ENCODE results near the gene CIBAR2.

CIBAR2 gene

DNA sequence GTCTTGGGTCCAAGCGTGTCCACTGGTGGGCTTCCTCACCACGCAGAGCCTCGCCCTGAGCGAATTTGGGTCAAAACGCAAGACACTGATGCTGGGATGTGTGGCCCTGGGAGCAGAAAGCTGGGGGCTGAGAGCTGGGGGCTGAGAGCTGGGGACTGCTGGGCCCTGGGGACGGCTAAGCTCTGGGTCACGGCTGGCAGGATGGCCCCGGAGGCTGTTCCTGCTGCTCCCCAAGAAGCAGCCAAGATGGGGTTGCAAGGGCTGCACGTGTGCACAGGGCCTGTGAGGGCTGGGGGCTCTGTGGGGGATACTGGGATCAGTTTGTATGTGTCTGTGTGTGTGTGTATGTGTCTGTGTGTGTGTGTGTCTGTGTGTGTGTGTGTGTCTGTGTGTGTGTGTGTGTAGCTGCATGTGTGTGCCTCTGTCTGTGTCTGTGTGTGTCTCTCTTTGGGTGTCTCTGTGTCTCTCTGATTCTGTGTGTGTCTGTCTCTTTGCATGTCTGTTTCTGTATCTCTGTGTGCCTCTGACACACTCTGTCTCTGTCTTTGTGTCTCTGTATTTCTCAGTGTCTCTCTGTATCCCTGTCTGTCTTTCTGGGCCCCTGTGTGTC lies 38.2 kb upstream of the CIBAR2 start:
- no peak for DNase-seq
- TF ChIP-seq GATA1 (IDR thresholded peaks at IDR 0.05; ENCODE audit: low read depth, low read length) (no peak), POLR2A (IDR thresholded peaks at IDR 0.05; ENCODE audit: low read length) (no peak)

GRCh38 chr16:85149776-85150175 lies 37.5 kb upstream of the CIBAR2 start:
- no peak for DNase-seq
- no peak for TF ChIP-seq POLR2A (IDR thresholded peaks at IDR 0.05; ENCODE audit: low read length)
- no peak for TF ChIP-seq GATA1 (IDR thresholded peaks at IDR 0.05; ENCODE audit: low read depth, low read length)

DNA sequence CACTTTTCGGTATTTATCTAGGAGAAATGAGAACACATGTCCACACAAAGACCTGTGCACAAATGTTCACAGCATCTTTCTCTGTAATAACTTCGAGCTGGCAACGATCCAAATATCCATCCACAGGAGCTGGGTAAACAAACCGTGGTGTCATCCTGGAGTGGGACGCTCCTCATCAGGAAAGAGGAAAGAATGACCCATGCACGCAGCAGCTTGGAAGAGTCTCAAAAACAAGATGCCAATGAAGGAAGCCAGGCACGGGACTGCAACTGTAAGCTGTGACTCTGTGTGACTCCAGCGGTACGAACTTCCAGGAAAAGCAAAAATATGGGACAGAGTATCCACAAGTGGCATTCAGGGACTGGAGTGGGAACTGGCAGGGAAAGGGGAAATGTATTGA lies 36.7 kb upstream of the CIBAR2 start:
- TF ChIP-seq POLR2A (IDR thresholded peaks at IDR 0.05; ENCODE audit: low read length) (no peak), GATA1 (IDR thresholded peaks at IDR 0.05; ENCODE audit: low read depth, low read length) (no peak)
- no peak for DNase-seq

DNA sequence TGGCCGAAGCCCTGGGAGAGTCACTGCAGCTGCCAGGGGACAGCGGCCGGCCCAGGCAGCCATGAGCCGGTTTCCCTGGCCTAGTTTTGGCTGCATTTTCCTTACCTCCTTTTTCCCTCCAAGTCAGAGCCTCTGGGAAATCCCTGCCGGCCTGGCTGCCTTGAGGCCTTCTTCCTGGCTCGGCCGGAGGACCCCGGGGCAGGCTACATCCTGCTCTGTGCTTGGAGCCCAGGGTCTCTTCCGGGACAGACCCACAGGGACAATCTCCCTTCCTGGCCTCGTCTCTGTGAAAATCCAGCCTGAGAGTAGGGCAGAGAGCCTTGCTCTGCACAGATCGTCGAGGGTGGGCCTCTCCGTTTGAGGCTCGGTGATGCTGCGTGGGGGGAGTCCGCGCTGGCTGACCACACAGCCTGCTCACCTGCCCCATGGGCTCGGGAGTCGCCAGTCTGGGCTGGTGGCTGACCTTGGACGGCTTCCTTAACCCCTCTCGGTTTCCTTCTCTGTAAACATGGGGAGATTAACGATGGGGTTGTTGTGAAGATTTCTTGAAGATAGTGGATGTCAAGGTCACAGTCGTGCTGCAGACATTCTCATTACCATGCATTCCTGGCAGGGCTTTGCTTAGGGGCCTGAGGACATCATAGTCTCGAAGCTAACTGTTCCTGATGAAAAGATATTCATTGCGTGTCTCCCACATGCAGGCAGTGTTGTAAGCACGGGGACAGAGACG lies 34.8 kb upstream of the CIBAR2 start:
- no peak for TF ChIP-seq GATA1 (IDR thresholded peaks at IDR 0.05; ENCODE audit: low read depth, low read length)
- no peak for TF ChIP-seq POLR2A (IDR thresholded peaks at IDR 0.05; ENCODE audit: low read length)
- DNase-seq, result no peak

DNA sequence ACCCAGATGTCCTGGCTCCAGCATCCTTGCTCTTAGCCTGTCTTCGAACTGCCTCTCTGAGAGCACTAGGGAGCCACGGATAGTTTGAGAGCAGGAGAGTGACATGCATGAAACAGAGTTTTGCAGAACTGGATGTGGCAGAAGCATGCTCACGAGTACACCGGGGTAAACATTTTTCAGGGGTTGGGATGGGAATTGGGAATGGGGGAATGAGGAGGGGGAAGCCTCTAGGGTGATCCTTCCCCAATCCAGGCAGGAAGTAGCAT lies 34.2 kb upstream of the CIBAR2 start:
- DNase-seq, result no peak
- TF ChIP-seq POLR2A (IDR thresholded peaks at IDR 0.05; ENCODE audit: low read length), result no peak
- no peak for TF ChIP-seq GATA1 (IDR thresholded peaks at IDR 0.05; ENCODE audit: low read depth, low read length)

DNA sequence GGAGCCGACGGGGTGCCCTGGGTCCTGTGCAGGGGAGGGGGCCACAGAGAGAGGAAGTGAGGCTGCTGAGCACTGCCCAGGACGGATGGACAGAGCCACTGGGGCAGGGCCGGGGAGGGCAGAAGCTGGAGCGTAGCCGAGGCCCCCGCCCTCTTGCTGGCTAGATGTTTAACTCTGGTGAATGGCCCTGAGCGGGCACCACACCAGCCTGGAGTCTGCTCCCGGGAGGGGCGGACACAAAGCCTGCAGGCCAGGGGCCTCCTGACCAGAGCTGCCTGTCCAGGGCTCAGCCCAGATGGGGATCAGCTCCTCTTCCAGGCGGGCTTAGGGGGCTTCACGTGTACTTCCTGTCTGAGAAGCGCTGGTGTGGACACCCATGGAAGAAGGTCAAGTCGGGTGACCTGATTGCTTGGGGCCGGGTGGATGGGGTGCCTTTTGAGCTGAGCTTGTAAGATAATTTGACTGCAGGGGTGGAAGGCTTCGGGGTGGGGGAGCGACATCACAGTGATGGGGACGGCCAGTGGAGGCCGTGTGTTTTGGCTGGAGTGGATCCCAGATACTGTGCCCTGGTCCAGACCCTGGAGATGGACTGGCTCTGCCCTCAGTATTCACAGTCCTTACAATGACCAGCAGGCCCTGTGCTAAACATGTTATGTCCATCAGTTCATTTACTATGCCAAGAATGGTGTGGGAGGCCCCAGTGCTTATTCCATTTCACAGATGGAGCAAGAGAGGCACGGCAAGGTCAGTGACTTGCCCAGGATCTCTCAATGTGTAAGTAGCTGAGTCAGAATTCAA lies 33.7 kb upstream of the CIBAR2 start:
- TF ChIP-seq POLR2A (IDR thresholded peaks at IDR 0.05; ENCODE audit: low read length) (no peak), GATA1 (IDR thresholded peaks at IDR 0.05; ENCODE audit: low read depth, low read length) (no peak)
- DNase-seq, result no peak

GRCh38 chr16:85145188-85145587 lies 32.9 kb upstream of the CIBAR2 start:
- TF ChIP-seq GATA1 (IDR thresholded peaks at IDR 0.05; ENCODE audit: low read depth, low read length) (no peak), POLR2A (IDR thresholded peaks at IDR 0.05; ENCODE audit: low read length) (no peak)
- DNase-seq, result no peak

DNA sequence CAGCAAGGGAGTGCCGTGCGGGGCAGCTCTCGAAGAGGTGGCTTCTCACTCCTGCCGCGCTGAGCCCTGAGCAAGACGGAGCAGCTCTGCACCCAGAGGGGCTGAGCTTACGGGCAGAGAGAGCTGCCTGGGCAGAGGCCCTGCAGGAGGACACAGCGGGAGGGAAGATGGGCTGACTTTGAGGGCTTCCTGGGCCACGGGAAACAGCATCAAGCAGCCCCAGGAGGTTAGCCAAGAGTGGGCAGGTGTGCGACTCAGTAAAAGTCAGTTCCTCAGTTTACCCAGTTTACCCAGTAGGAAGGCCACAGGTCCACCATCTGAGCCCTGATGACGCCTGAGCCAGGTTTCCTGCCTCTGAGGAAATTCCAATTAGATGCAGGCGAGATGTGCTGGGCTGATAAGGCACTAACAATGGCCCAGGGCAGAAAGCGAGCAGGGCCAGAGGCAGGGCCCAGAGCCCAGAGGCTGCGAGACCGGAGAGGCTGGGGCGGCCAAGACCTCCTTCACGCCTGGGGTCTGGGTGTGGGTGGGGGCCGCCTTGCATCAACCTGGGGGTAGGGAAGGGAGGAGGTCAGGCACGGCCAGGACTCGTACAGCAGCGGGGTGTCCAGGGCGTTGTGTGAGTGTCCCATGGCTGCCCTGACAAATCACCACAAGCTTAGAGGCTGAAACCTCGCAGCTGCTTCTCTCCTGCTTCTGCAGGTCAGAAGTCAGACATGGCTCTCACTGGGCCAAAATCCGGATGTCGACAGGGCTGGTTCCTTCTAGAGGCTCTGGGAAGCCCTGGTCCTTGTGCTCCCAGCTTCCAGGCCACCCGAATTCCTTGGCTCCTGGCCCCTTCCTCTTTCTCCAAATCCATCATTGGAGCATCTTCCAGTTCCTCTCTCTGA lies 32.0 kb upstream of the CIBAR2 start:
- no peak for DNase-seq
- TF ChIP-seq GATA1 (IDR thresholded peaks at IDR 0.05; ENCODE audit: low read depth, low read length) (no peak), POLR2A (IDR thresholded peaks at IDR 0.05; ENCODE audit: low read length) (no peak)

DNA sequence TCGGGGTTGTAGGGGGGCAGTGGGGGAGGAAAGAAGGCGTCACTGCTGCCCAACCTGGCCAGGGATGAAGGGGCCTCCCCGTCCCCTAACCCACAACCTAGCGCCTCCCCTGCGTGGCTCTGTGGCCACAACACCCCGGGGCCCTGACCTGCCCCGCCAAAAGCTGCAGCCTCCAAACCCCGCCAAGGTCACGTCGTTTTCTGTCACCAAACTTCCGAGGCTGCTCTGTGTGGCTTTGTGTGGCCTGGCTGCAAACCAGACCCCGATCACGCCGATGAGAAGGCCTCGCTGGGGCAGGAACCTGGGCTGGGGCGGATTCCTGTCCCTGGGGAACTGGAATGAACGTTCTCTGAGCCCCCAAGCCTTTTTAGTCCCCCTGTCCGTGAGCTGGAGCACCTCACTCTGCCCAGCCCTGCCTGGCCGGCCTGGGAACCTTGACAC lies 30.5 kb upstream of the CIBAR2 start:
- TF ChIP-seq GATA1 (IDR thresholded peaks at IDR 0.05; ENCODE audit: low read depth, low read length) (no peak), POLR2A (IDR thresholded peaks at IDR 0.05; ENCODE audit: low read length) (no peak)

DNA sequence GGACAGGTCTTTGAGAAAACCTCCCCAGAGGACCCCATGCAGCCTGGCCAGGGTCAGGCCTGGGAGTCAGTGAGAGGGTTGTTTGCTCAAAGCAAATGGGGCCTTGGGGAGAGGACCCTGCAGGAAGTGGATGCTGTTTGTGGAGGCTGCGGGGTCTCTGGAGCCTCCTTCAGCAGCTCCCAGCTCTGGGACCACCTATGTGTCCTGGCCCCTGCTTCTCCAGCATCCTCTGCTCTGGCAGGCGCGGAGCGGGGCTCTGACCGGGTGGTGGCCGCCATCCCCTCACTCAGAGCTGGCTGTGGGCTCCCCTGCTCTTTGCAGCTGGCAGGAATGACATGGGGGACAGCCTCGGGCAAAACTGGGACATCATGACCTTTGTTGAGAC lies 29.8 kb upstream of the CIBAR2 start:
- DNase-seq, result no peak
- TF ChIP-seq POLR2A (IDR thresholded peaks at IDR 0.05; ENCODE audit: low read length) (no peak), GATA1 (IDR thresholded peaks at IDR 0.05; ENCODE audit: low read depth, low read length) (no peak)

More for the DNA sequence above, 30.5 kb upstream of the CIBAR2 start:
- no peak for DNase-seq

DNA sequence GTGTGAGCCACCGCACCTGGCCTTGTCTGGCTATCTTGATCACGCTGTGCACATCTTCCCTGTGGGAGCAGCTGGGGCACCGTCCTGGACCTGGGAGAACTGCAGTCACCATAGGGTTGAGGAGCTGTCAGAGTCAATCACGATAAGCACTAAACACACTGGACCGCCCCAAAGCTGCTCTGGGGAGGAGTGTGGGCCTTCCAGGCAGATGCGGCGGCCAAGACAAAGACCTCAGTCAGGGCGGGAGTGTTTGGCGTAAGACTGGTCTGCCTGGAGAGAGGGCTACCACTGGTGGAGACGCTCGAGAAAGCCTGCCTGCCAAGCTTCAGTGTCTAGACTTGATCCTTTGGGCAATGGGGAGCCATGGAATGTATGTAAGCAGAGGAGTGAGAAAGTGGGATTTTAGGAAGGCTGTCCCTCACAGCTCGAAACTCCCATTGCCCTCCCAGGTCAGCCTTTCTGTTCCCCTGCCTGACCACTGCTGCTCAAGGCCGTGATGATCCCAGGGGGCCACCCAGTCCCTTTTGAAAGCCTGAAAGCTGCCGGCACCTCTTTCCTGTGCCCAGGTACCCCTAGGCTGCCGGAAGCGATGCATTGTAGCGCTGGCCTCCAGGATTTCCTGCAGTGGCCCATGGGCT lies 29.3 kb upstream of the CIBAR2 start:
- TF ChIP-seq GATA1 (IDR thresholded peaks at IDR 0.05; ENCODE audit: low read depth, low read length), result no peak
- no peak for TF ChIP-seq POLR2A (IDR thresholded peaks at IDR 0.05; ENCODE audit: low read length)
- no peak for DNase-seq

DNA sequence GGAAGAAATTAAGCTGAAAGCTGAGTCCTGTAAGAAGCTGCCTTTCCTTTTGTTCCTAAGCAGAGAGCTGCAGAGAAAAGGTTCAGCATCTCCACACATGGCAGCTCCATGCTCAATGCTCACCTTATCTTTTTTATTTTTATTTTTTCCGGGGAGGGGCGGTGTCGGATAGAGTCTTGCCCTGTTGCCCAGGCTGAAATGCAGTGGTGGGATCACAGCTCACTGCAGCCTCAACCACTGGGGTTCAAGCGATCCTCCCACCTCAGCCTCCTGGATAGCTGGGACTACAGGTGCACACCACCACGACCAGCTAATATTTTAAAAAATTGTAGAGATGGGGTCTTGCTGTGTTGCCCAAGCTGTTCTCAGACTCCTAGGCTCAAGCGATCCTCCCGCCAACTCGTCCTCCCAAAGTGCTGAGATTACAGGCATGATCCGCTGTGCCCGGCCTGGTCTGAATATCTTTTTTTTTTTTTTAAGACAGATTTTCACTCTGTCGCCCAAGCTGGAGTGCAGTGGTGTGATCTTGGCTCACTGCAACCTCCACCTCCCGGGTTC lies 28.3 kb upstream of the CIBAR2 start:
- no peak for DNase-seq
- TF ChIP-seq GATA1 (IDR thresholded peaks at IDR 0.05; ENCODE audit: low read depth, low read length), result no peak
- TF ChIP-seq POLR2A (IDR thresholded peaks at IDR 0.05; ENCODE audit: low read length), result no peak

- no peak for TF ChIP-seq GATA1 (IDR thresholded peaks at IDR 0.05; ENCODE audit: low read depth, low read length)
- TF ChIP-seq POLR2A (IDR thresholded peaks at IDR 0.05; ENCODE audit: low read length), result no peak
- DNase-seq, result no peak
Measured at GRCh38 chr16:85139881-85140339, 27.6 kb upstream of the CIBAR2 start.

Data from erythroblast (primary cell).